ENCODE measurements around the gene SIRT5. TPM values are rescaled to one million over a fixed set of nuclear protein-coding genes. Genes with fewer than 3 reads are reported as not detected.

Gene SIRT5
- total and polyA plus RNA-seq, 8 donors = 9.0 to 18.2 (median 16.4) TPM

DNA sequence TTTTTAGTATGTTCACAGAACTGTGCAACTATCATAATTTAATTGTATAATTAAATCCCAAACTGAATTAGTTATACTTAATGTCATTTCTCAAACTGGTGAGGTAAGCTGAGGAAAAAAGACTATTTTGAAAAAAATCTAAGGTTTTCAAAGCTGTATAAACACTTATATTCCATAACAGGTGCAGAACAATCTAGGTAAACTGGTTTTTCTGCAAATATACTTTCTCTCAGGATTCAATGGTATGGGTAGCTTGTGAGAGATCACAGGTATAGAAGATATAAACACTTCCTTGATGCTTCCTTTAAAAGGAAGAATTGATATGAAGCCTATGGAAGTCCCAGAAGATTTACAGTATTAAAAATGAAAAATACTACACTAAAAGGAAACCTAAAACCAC is 74.4 kb downstream of the SIRT5 start:
- TF ChIP-seq, protein P1, sequence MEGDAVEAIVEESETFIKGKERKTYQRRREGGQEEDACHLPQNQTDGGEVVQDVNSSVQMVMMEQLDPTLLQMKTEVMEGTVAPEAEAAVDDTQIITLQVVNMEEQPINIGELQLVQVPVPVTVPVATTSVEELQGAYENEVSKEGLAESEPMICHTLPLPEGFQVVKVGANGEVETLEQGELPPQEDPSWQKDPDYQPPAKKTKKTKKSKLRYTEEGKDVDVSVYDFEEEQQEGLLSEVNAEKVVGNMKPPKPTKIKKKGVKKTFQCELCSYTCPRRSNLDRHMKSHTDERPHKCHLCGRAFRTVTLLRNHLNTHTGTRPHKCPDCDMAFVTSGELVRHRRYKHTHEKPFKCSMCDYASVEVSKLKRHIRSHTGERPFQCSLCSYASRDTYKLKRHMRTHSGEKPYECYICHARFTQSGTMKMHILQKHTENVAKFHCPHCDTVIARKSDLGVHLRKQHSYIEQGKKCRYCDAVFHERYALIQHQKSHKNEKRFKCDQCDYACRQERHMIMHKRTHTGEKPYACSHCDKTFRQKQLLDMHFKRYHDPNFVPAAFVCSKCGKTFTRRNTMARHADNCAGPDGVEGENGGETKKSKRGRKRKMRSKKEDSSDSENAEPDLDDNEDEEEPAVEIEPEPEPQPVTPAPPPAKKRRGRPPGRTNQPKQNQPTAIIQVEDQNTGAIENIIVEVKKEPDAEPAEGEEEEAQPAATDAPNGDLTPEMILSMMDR (IDR thresholded peaks at IDR 0.05) = no peak
- H3K4me1 ChIP-seq = peaks cover 0 to 19% of the 10 kb centered on the region in 2 donors
- no peaks in the 10 kb centered on the region for H3K27me3 ChIP-seq
- ATAC-seq = peak; percentile 70
- DNase-seq = peak in 2 of 4 donors; percentile 16 to 41
- H3K9me3 ChIP-seq = no peaks in the 10 kb centered on the region
- intact Hi-C loops (cut with DNase I) = no loop called here
- no peak overlapping the region for H3K4me3 ChIP-seq
- peaks cover 0 to 14% of the 10 kb centered on the region in 2 donors for H3K36me3 ChIP-seq
- H3K27ac ChIP-seq = no peak overlapping the region

DNA sequence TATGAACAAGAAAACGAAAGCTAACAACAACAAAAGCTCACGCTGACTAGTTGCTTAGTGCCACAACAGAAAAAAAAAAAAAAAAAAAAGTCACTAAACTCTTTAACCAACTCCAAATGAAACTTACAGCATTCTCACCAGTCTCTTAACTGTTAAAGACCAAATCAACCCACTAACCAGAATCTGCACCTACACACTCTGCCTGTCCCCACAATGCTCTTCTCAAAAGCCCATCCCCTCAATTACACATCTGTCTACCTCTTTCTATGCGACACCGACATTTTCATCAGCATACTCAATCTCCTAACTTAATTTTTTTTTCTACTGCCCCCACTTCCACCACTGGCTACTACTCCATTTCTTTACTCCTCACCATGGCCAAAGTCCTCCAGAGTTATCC is 75.0 kb downstream of the SIRT5 start:
- TF ChIP-seq, protein P1 (IDR thresholded peaks at IDR 0.05) = no peak
- no peak for ATAC-seq
- DNase-seq = no peak
- peaks cover 0 to 20% of the 10 kb centered on the region in 2 donors for H3K4me1 ChIP-seq
- H3K4me3 ChIP-seq = no peak overlapping the region
- no peaks in the 10 kb centered on the region for H3K9me3 ChIP-seq
- intact Hi-C loops (cut with DNase I) = no loop called here
- peaks cover 0 to 8% of the 10 kb centered on the region in 2 donors for H3K36me3 ChIP-seq
- no peak overlapping the region for H3K27ac ChIP-seq
- no peaks in the 10 kb centered on the region for H3K27me3 ChIP-seq

- no peak overlapping the region for H3K4me3 ChIP-seq
- peaks cover 0 to 15% of the 10 kb centered on the region in 2 donors for H3K4me1 ChIP-seq
- no peaks in the 10 kb centered on the region for H3K27me3 ChIP-seq
- ATAC-seq (no peak), DNase-seq (no peak)
- no peak overlapping the region for H3K27ac ChIP-seq
- no peaks in the 10 kb centered on the region for H3K9me3 ChIP-seq
- peaks cover 0 to 6% of the 10 kb centered on the region in 2 donors for H3K36me3 ChIP-seq
- intact Hi-C loops (cut with DNase I) = no loop called here
- TF ChIP-seq, protein P1 (IDR thresholded peaks at IDR 0.05) = no peak
These were observed 78.9 kb downstream of the SIRT5 start for GRCh38 chr6:13653296-13653695.

GRCh38 chr6:13654496-13654895 is 80.1 kb downstream of the SIRT5 start:
- DNase-seq = no peak
- TF ChIP-seq, protein P1 (IDR thresholded peaks at IDR 0.05) = no peak
- no peaks in the 10 kb centered on the region for H3K9me3 ChIP-seq
- intact Hi-C loops (cut with DNase I) = no loop called here
- no peak overlapping the region for H3K27ac ChIP-seq
- H3K27me3 ChIP-seq = no peaks in the 10 kb centered on the region
- H3K4me3 ChIP-seq = no peak overlapping the region
- no peak for ATAC-seq
- H3K36me3 ChIP-seq = peaks cover 0 to 6% of the 10 kb centered on the region in 2 donors
- H3K4me1 ChIP-seq = peaks cover 0 to 12% of the 10 kb centered on the region in 2 donors

DNA sequence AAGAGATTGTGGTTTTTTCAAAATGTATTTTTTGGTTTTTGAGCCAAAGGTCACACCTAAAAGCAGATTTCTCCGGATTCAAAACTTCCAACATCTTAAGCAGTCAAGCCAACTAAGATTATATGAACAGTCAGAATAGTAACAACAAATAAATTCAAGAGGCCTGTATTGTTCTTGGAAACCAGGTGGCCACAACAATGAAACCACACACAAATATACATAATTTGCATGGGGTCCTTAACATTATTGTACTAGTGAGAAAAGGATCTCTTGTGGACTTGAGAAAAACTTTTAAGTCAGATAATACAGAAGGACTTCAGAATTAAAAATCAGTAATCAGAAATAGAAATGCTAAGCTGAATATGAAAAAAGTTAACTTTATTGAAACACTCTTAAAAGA is 81.3 kb downstream of the SIRT5 start:
- Histone ChIP-seq H3K36me3 (peaks cover 0 to 1% of the 10 kb centered on the region in 2 donors), H3K4me3 (no peak overlapping the region), H3K9me3 (no peaks in the 10 kb centered on the region), H3K4me1 (peaks cover under 1 to 12% of the 10 kb centered on the region in 2 donors), H3K27me3 (no peaks in the 10 kb centered on the region), H3K27ac (no peak overlapping the region)
- intact Hi-C loops (cut with DNase I) = no loop called here
- ATAC-seq = no peak
- TF ChIP-seq, protein P1 (IDR thresholded peaks at IDR 0.05) = no peak
- no peak for DNase-seq

Data from left lung (tissue), 10 donors.